CD4-positive, alpha-beta T cell treated with Interleukin-17A for 1 hour (primary cell): Measurements from ENCODE around the gene PDE1C.

Experiments
- DNase-seq: peaks from one replicate; pipeline ENCODE4 v3.0.0-alpha.2; 2020

PDE1C gene

GRCh38 chr7:32074787-32075585 is 4.8 kb upstream of the PDE1C start:
- no peak for DNase-seq

- DNase-seq, result no peak
Observed at GRCh38 chr7:32073533-32073932, 3.3 kb upstream of the PDE1C start.

GRCh38 chr7:32072397-32072796 is 2.2 kb upstream of the PDE1C start:
- DNase-seq, result no peak

GRCh38 chr7:32071466-32072091 is 1.4 kb upstream of the PDE1C start:
- DNase-seq, result no peak

GRCh38 chr7:32070051-32070405 is 179 bp downstream of the PDE1C start:
- DNase-seq, result no peak

- DNase-seq, result no peak
Observed at GRCh38 chr7:32069116-32069650, 1.0 kb downstream of the PDE1C start.

- no peak for DNase-seq
Observed at GRCh38 chr7:32068411-32069101, 1.7 kb downstream of the PDE1C start.

- DNase-seq, result no peak
Observed at GRCh38 chr7:32066441-32066840, 3.8 kb downstream of the PDE1C start.

- no peak for DNase-seq
Observed at GRCh38 chr7:32063614-32064013, 6.6 kb downstream of the PDE1C start.

GRCh38 chr7:32062150-32062549 is 8.1 kb downstream of the PDE1C start:
- no peak for DNase-seq

- no peak for DNase-seq
Observed at GRCh38 chr7:32061346-32061745, 8.9 kb downstream of the PDE1C start.

- DNase-seq, result no peak
Observed at GRCh38 chr7:32059289-32060011, 10.8 kb downstream of the PDE1C start.

- no peak for DNase-seq
Observed at GRCh38 chr7:32058002-32058401, 12.2 kb downstream of the PDE1C start.

GRCh38 chr7:32056767-32057166 is 13.4 kb downstream of the PDE1C start:
- DNase-seq, result no peak

GRCh38 chr7:32053204-32053603 is 17.0 kb downstream of the PDE1C start:
- DNase-seq, result no peak

- DNase-seq, result no peak
Observed at GRCh38 chr7:32051128-32051527, 19.1 kb downstream of the PDE1C start.

- DNase-seq, result no peak
Observed at GRCh38 chr7:32049599-32049998, 20.6 kb downstream of the PDE1C start.

- no peak for DNase-seq
Observed at GRCh38 chr7:32048970-32049491, 21.2 kb downstream of the PDE1C start.

- DNase-seq, result no peak
Observed at GRCh38 chr7:32047801-32048200, 22.4 kb downstream of the PDE1C start.

- DNase-seq, result no peak
Observed at GRCh38 chr7:32047075-32047474, 23.1 kb downstream of the PDE1C start.

GRCh38 chr7:32045228-32045627 is 25.0 kb downstream of the PDE1C start:
- no peak for DNase-seq

GRCh38 chr7:32044739-32045138 is 25.5 kb downstream of the PDE1C start:
- no peak for DNase-seq

GRCh38 chr7:32043688-32044087 is 26.5 kb downstream of the PDE1C start:
- no peak for DNase-seq
